ENCODE results near the gene FOXJ3.

FOXJ3 gene

DNA sequence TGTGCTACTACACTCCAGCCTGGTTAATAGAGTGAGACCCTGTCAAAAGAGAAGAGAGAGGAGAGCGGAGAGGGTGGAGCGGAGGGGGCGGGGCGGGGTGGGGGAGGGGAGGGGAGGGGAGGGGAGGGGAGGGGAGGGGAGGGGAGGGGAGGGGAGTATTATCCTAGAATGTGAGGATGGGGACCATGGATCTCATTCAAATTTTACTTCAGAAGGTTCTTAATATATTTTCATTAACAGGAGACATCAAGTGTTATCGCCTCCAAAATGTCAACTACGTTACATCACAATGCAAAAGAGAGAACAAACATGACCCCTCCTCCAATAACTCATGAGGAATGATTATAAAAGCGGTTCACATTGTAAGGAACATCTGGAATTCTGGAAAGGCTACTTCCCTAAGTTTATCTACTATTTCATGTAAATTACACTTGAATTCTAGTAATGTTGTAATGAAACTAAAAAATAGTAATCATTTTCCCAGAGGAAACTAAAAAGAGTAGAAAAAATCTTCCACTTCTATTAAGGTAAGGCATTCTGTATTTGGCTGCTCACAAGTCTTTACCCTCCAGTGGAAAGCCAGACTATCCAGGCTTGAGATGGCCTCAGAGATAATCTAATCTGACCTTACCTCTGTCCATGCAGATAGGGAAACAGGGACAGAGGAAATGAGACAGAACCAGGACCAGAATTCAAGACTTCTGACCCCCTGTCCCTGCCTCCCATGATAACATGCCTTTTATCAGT is 151.7 kb downstream of the FOXJ3 start:
- DNase-seq, result no peak

DNA sequence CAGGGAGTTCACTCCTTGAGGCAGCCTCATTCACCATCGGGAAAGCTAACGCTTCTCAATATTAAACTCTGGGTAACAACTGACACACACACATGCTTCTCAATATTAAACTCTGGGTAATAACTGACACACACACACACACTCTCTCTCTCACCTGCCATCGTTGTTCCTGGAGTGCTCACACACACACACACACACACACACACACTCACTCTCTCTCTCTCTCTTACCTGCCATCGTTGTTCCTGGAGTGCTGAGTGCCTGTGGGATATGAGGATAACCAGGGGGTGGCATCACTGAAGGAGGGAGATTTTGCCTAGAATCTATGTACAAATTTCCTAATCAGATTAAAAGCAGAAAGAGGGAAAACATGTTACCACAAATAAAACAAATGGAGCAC is 153.3 kb downstream of the FOXJ3 start:
- DNase-seq, result no peak

DNA sequence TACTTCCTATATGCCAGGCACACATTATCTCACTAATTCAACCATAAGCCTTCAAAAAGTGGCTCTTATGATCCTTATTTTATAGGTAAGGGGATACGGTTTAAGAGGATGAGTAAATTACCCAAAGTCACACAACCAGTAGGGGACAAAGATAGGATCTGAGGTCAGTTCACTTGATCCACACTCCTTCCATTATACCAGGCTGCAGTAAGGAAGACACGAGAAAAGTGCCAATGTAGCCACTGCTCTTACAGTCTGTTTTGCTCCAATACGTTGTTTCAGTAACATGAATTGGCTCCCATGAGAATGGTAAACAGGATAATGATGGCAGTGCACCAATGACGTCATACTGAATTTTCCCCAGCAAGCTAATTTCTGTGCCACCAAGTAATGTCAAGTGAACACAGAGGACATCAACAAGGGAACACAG is 155.1 kb downstream of the FOXJ3 start:
- no peak for DNase-seq

DNA sequence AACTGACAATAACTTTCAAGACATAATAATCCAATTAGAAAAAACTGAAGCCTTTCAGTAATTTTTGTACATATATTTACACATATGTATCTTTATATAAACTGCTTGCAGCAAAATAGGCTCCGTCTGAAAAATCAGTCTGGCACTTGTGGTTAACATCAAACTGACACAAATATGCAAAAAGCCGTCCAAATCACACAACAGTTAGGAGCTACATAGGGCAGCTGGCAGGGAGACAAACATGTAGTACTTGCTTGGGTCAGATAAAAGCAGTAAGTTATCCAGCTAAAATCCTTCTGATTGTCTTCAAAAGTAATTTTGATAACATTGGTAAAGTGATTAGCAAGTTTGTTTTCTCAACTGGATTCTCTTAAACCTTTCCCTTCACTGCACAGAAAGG is 155.8 kb downstream of the FOXJ3 start:
- DNase-seq, result no peak

DNA sequence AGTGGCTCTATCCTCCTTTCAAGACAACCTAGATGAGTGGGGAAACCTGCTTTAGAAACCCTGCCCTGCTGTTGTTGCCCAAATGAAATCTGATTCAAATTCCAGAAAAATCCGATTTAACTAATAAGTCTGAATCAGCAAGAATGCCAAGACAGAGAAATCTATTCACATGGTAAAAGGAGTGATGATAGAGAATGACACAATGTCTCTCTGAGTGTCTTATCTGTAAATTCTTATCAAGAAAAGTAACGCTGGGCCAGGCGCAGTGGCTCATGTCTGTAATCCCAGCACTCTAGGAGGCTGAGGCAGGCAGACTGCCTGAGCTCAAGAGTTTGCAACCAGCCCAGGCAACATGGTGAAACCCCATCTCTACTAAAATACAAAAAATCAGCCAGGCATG is 156.8 kb downstream of the FOXJ3 start:
- no peak for DNase-seq

DNA sequence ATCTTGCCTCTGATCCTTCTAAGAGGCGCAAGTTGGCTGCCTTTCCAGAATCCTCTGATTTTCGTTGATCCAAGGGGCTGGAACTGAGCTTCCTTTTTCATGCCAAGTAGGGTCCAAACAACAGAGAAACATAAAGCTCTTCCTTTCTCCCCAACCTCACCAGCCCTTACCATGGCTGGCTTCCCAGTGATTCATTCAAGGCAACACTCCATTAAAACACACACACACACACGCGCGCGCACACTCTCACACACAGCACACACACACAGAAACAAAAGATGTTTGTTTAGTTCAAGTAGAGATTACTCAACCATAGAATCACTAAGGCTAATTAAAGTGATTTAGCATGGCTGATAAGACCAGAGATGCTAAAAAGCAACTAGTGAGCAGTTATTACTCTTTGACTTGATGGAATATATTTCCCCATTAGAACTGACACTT is 157.5 kb downstream of the FOXJ3 start:
- no peak for DNase-seq

DNA sequence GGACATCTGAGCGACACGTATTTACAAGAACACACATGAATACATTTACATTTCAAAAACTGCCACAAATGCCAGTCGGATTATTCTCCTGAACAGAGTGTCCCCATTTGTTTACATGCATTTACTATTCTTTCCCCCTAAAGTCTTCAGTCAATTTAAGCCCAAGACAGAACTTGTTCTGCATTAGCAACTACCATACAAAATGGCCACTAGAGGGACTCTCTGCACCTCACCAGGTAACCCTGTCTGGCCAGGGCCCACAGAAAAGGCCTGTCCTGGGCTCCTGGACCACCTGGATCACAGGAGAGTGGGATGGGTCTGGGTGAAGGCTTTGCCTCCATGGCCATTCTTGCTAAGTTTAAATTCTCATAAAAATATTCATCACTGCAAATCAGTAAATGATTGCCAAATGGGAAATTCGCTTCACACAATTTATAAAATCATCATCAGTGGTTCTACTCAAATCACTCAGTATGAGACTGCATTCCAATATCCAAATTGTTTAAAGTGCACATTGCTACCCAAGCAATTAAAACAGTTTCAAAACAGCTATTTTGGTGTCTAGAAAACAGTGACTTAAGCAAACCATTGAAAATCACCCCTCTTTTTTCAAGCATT is 158.0 kb downstream of the FOXJ3 start:
- DNase-seq, result peak; percentile 36

DNA sequence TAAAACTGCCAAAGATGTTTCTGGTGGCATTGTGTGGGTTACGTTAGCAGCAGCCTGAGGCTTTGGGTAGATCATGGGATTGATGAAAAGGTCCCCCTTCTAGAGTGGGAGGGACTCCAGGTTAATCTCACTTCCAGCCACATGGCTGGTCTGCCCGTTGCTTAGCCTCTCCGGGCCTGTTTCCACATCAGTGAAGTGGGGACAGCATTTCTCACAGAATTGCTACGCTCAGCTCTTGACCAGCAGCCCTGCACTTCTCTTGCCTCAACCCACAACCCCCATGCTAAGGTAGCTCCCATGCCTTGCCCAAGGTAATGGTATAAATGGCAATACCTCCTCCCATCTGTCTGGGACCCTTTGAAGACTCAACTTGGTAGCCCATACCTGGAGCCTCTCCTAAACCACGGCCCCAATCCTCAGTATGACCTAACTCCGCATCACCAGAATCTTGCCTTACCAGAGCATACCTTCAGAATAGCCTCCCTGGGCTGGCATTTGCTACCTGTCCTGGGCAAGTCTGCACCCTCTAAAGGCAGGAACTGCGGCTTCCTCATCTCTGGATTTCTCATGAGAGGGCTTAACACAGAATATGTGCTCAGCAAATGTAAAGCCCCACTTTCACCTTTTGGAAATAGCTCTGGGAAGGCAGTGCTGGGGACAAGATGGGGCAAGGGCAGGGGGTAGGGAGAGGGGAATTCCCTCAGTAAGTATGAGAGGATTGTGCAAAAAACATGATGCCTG is 159.6 kb downstream of the FOXJ3 start:
- DNase-seq, result no peak

DNA sequence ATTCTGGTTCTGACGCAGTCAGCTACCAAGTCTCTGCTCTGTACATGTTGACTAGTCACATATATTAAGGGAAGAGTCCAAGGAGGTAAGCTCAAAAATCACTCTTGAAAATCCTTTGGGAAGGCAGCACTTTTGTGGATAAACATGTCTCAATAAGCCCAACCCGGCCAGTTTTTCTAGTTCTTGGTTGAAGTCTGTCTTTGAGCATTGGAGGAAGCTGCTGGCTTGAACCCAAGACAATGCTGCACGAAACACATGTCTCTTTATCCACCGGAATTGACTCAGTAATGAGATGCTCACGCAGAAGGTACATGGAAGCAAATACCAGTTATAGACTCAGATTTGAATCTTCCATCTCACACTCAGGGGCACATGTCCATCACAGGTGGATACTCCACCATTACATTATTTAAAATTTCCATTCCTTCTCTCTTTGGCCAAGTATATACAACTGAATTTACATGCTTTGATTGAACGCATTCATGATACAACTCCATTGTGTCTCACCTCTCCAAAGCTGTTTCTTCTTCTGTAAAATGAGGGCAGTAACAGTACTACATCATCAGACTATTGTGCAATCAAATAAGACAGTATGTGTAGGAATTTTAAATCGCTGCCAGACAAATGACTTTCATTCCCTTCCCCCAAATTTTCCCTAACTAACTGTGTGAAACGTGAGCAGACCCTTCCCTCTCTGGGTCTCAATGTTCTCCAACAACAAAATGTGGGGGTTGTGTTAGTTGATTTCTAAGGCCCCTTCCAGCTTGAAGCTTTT is 160.9 kb downstream of the FOXJ3 start:
- peak; percentile 5 for DNase-seq

DNA sequence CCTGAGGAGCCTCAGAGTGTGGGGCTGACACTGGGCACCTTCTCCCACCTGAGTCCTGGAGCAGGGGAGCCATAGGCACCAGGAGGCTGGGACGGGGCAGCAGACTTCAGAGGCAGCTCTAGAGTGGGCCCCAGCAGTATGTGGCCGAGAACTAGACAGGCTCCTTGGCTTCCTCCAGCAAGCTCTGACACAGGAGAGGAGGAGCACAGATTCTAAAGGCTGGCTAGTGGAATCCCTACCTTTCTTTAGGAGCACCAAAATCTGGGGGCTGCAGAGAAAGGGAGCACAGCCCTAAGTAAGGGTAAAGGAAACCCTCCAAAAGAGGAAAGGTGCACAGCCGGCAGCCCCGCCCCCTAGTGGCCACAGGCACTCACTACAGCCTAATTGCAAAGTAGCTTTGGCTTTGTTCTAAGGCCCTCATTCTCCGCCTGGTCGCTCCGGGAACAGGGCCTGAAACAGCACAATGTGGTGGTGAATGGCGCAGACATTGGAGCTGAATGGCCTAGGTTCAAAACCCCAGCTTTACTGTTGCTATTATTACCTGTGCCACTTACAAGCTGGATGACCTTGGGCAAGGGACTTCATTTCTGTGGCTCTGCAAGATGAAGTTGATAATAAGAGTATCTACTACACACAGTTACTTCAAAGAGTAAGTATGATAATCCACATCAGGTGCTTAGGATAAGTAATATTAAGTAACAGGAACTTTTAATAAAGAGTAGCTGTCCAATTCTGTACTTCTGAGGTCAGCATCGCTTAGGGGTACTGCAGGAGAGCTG is 161.7 kb downstream of the FOXJ3 start:
- DNase-seq, result peak; percentile 45

DNA sequence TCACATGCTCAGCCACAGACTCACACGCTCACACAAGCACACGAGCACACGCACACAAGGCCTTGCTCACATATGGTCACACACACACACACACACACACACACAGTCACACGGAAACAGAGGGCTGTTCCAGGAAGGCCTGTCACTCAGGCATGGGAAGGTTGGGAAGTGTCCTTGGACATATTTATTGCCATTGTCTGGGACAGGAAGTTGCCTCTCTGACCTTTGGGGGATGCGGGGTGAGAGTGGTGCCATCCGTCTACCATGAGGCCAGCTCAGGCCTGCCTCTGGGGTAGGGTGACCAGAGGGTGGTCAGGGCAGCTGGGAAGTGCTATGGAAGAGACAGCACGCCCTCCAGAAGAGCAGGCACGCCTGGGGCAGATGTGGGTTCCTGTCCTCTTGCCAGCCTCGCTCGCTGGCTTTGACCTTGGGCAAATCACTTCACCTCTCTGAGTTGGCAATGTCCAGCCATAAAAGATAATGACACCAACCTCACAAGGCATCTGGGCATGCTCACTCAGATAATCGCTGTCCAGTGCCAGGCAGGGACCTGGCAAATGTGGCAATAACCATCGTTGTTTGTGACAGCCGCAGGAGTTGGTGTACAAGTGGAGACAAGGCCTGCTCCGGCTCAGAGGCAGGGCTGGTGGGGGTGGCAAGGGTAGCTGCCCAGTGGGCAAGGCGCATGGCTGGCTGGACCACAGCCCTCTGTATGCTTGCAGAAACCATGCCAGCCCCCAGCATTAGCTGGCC is 162.5 kb downstream of the FOXJ3 start:
- DNase-seq, result no peak

DNA sequence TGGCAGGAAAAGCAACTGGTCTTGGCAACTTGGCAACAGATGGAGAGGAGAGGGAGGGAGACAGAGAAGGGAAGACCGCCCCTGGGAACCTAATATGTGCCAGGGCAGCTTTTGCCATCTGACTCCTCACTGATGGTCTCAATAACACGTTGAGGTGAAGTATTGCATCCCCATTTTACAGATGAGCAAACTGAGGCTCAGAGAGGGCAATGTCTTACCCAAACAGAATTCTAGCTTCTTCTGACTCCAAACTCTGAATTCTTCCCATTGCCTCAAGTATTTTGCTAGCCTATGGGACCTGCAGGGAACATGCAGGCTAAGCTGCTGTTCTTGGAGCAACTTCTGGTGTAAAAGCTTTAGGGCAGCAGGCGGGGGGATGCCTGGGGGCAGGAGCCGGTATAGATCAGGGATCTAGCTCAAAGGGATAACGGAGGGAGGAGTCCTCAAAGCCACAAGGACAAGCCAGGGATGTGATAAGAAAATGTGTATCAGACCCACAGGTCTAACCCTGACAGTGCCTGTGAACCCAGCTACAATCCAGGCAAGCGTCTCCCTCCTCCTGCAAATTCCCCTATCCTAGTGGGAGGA is 163.3 kb downstream of the FOXJ3 start:
- DNase-seq, result no peak

DNA sequence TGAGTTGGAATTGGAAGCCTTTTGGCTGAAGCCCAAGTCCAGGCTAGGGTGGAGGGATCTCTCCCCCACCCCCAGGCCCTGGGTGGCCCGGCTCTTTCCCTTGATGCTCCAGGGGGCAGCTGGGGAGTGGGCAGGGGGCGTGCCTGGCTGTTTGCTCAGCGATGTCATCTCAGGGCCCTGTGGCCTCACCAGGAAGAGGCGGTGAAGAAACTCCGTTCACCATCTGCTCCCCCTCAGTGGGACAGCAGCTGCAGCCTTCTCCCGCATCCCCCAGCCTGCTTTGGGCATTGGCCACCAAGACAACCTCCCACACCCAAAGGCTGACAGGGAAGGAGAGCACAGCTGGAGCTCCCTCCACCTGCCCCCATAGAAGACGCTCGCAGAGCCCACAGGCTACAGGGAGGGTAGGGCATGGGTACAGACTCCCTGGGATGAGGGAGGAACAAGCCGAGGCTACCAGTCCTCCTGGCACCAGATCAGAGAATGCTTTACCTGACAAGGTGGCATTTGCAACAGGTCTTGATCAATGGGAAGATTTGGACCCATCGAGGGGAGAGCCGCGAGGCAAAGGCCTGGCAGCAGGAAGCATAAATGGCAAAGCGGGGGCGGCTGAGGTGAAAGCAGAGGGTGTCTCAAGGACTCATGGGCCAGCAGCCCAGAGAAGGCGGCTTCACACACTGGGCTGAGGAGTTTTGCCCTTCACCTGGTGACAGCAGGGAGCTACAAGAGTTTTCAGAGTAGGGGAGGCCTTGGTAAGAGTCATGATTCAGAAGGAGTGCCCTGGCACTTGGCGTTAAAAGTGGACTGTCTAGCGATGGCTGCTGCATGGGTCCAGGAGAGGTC is 164.0 kb downstream of the FOXJ3 start:
- DNase-seq, result peak; percentile 25

DNA sequence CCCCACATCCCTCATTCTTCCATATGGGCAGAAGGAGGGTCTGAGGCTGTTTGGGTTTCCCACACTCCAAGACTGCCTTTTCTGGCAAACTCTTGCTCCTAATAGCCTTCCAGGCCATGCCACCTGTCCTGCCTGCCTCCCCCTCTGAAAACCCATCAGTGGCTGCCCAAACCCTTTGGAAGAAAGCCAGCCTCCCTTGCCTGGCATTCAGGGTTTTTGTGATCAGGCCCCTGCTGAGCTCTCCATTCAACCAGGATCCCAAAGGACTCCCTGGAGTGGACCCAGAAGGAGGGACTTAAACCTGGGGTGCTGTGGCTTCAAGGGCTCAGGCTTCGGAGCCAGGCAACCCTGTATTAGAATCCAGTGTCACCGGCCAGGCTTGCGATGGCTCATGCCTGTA is 166.3 kb downstream of the FOXJ3 start:
- peak; percentile 88 for DNase-seq

DNA sequence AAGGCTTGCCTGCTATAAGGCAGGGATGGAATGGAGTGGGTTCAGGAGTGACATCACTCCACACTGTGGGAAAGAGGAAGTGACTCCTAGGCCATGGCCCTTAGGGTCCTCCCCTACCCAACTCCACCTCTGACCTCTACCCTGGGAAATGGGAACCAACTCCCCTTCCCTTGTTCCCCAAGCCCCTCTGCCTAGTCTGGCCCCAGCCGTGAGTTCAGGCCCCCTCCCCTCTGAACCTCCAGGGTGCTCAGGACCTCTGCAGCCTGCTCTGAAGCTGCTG is 166.7 kb downstream of the FOXJ3 start:
- DNase-seq, result no peak

DNA sequence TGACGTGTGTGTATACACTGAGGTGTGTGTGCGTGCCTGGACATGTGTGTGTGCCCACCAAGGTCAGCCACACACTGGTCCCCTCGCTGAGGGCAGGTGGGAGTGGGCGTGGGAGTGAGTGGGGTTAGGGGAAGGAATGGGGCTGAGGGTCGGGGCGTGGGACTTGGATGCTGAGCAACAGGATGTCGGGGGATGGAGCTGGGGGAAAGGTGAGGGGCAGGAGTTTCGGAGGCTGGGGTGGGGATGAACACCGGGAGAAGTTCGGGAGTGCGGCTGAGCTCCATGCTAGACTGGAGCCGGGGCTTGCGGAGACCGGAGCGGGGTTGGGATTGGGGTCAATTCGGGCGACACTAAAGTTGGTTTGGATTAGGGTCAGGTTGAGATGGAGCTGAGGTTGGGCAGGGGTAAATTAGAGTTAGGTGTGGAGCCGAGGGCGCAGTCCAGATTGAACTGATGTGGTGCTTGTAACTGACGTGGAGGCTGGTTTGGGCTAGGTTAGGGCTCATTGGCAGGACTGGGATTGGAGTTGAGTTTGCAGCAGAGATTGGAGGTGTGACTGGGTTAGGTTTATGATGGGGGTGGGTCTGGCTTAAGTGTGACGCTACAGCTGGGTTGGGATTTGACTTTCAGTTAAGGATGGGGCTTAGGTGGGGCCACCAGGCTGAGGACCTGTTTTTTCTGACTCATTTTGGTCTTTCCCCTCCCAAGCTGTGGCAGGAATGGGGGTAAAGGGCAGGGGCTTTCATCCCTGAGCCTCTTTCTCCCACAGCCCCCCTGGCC is 167.2 kb downstream of the FOXJ3 start:
- peak; percentile 4 for DNase-seq

DNA sequence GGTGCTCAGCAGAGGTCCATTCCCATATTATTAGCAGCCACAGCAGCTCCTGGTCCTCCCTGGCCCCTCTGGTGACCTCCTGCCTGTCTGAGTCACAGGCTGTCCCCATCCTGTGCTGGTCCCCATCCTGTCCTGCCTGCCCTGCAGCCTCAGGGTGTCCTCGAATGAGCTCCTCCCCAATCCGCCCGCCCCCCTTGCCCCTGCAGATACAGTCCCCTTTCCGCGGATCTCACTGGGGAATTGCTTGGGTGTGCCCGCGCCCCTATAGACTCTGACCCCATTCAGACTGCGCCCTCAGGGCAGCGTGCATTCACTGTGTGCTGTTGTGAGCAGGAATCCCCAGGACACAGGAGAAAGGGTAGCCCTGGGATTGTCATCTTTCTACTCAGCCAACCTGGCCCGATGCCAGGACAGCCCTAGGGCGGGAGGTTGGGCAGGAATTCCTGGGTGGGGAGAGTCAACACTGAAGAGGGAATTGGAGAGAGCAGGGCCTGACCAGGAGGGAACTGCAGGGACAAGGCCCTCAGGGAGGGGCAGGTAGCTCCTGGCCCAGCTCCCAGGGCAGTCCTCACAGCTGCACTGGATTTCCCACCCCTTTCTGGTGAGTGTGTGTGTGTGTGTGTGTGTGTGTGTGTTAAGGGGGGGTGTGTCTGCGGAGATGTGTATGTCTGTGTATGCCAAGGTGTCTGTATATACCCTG is 169.4 kb downstream of the FOXJ3 start:
- peak; percentile 97 for DNase-seq

DNA sequence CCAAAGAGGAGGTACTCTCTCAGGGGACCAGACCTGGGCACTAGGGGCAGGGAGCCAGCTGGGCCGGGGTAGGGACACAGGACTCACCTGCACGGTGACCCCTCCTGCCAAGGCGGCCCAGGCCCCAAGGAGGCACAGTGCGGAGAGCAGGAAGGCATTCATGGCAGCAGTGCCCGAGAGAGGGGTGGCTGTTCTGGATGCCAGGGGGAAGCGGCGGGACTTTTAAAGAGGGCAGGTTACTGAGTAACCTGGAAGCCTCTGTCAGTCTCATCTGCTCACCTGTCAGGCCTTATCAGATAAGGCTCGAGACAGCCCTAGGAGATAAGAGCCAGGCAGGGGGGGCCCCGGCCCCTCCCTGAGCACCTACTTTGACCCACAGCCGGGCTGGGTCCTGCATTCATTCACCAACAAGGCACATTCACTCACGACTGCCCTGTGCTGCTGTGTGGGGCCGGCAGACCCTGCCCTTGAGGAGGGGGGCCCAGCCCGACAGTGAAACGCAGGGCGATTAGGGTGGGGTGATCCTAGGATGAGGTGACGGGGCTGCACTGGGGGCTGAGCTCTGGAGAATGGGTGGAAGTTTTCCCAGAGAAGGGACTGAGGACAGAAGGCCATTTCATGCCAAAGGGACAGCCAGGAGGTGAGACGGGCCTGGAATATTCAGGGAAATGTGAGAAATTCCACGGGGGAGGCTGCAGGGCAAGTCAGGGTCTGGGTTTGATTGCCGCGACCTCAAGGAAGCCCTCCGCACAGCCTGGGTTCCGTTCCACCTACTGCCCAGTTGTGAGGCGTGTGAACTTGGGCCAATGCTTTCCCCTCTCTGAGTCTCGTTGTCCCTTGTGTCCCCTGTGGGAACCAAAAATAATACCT is 170.2 kb downstream of the FOXJ3 start, which contains the start of gene GUCA2A:
TSS of gene GUCA2A (minus strand) at position 195 of the 870 bp plus-strand sequence. CDS start at position 162, 33 bp downstream.
- no peak for DNase-seq

All from NCI-H345 (cell line).